Right lobe of liver (tissue), 6 donors: Measurements from ENCODE around the gene NTM. TPM values are rescaled to one million over a fixed set of nuclear protein-coding genes. Genes with fewer than 3 reads are reported as not detected.

ENCODE experiments used
- ATAC-seq, 4 donors: fragments of 200-7000 bp; cut with Tn5 transposase; one replicate each; pipeline ENCODE4 v1.9.1; 2020; ENCODE audit warnings: mild to moderate bottlenecking in 4 of 4, moderate library complexity in 4 of 4
- DNase-seq, 3 donors: peaks; one replicate each; pipeline ENCODE4 v3.0.0-alpha.2; 2020
- H3K27ac ChIP-seq, 3 donors: fragments of 200-600 bp; one replicate each; pipeline ENCODE4 v1.8.0; 2022
- H3K27me3 ChIP-seq, 2 donors: fragments of 200-600 bp; one replicate each; pipeline ENCODE4 v1.8.0; 2022
- H3K36me3 ChIP-seq, 4 donors: fragments of 200-600 bp; sonication (generic) in 1 of 4; one replicate each; pipeline versions ENCODE4 v1.5.1 to v1.8.0; 2017 to 2022; ENCODE audit warnings: control low read depth in 1 of 4
- H3K4me1 ChIP-seq, 4 donors: fragments of 200-600 bp; sonication (generic) in 1 of 4; one replicate each; pipeline versions ENCODE4 v1.5.1 to v1.8.0; 2017 to 2022; ENCODE audit warnings: control low read depth in 1 of 4
- H3K4me3 ChIP-seq, 3 donors: fragments of 200-600 bp; one replicate each; pipeline ENCODE4 v1.8.0; 2022
- H3K9me3 ChIP-seq, 4 donors: fragments of 200-600 bp; sonication (generic) in 1 of 4; one replicate each; pipeline versions ENCODE4 v1.5.1 to v1.8.0; 2017 to 2022; ENCODE audit warnings: control low read depth in 1 of 4
- CTCF ChIP-seq, 4 donors: fragments of 200-600 bp in 3 of 4; fragments of 450-650 bp in 1 of 4; IDR thresholded peaks; one replicate each; pipeline versions ENCODE4 v1.5.1 to v1.8.0; 2016 to 2022; ENCODE audit warnings: antibody characterized with exemption in 4 of 4, mild to moderate bottlenecking in 2 of 4
- POLR2A ChIP-seq: fragments of 450-650 bp; IDR thresholded peaks from one replicate; pipeline ENCODE4 v1.6.1; 2017; ENCODE audit warnings: antibody characterized with exemption, mild to moderate bottlenecking
- WGBS: methylation state at CpG from one replicate; pipeline ENCODE4 v1.1.6; 2018; ENCODE audit warnings: low coverage, low lambda C conversion rate; ENCODE audit not compliant: insufficient coverage; ENCODE audit errors: missing lambda C conversion rate; 5-methylcytosine and 5-hydroxymethylcytosine counted together
- intact Hi-C, 2 donors: fragments of 100-400 bp; cut with DNase I; formaldehyde crosslinking; loops; one replicate each; pipeline versions ENCODE4 v1.11.2 to v1.14.1; 2022
- long read RNA-seq: library from polyadenylated mRNA; unstranded; transcript quantifications from one replicate; pipeline ENCODE4 v2.0.0, GENCODE V29; 2019
- total RNA-seq, 6 experiments: library from RNA; depleted of rRNA in 2 of 6; stranded (reverse); fragments of >200 nt in 2 of 6; fragmentation: NEBNext Ultra II Directional in 3 of 6; extraction: Animal tissue kit (Norgen Biotek cat#: 25700) in 3 of 6; gene quantifications; one replicate each; pipeline versions ENCODE4 v1.1.0 to v1.2.4, GENCODE V29; 2016 to 2023
- donor health status: DM: no; HTN: yes; CAD: no.
- donor health status: DM: no; HTN: no; CAD: no.
- donor health status: DM: no; HTN: no; CAD: no.
- donor health status: DM: no; HTN: yes; CAD: no.
- donor health status: DM: no; HTN: yes; CAD: no.

Gene NTM
- under 1 TPM in 1 of 6 experiments, not detected in 5; 0.35 TPM for total RNA-seq
- long read RNA-seq: 0 reads

GRCh38 chr11:131370090-131370751 lies at the start of gene NTM:
Gene NTM (plus strand): TSS chr11:131370615.
- ATAC-seq: peak; percentile 57 to 98 (median 78)
- Histone ChIP-seq H3K9me3 (no peaks in the 10 kb centered on the region), H3K4me3 (no peak within 1 kb of the TSS), H3K27ac (no peak within 1 kb of the TSS), H3K36me3 (no peaks in the 10 kb centered on the region), H3K4me1 (peaks cover 0 to 9% (median 0%) of the 10 kb centered on the region in 4 donors), H3K27me3 (peaks cover 0 to 17% of the 10 kb centered on the region in 2 donors)
- 19% methylated on average over 7 of the region's 7 CpGs for whole genome bisulfite sequencing
- no peak for TF ChIP-seq CTCF (IDR thresholded peaks at IDR 0.05)
- TF ChIP-seq POLR2A: no peak
- intact Hi-C loops: no loop called here
- DNase-seq: peak in 2 of 3 donors; percentile 62 to 71

GRCh38 chr11:131324921-131325570 lies 45.4 kb upstream of the NTM start:
- Histone ChIP-seq H3K4me1 (no peaks in the 10 kb centered on the region), H3K27me3 (no peaks in the 10 kb centered on the region), H3K27ac (no peak overlapping the region), H3K4me3 (no peak overlapping the region), H3K36me3 (no peaks in the 10 kb centered on the region), H3K9me3 (no peaks in the 10 kb centered on the region)
- intact Hi-C loops: no loop called here
- 22% methylated on average over 9 of the region's 11 CpGs for WGBS
- TF ChIP-seq CTCF (IDR thresholded peaks at IDR 0.05): no peak
- no peak for TF ChIP-seq POLR2A
- ATAC-seq (no peak), DNase-seq (no peak)

GRCh38 chr11:131326829-131327228 lies 43.6 kb upstream of the NTM start:
- Histone ChIP-seq H3K9me3 (no peaks in the 10 kb centered on the region), H3K36me3 (no peaks in the 10 kb centered on the region), H3K4me1 (no peaks in the 10 kb centered on the region), H3K27ac (no peak overlapping the region), H3K4me3 (no peak overlapping the region), H3K27me3 (no peaks in the 10 kb centered on the region)
- intact Hi-C loops: no loop called here
- no peak for ATAC-seq
- DNase-seq: no peak
- TF ChIP-seq POLR2A (no peak), CTCF (IDR thresholded peaks at IDR 0.05) (no peak)
- WGBS: 24% methylated on average over 4 of the region's 4 CpGs

- intact Hi-C loops: no loop called here
- Histone ChIP-seq H3K27ac (no peak overlapping the region), H3K27me3 (no peaks in the 10 kb centered on the region), H3K4me3 (no peak overlapping the region), H3K4me1 (no peaks in the 10 kb centered on the region), H3K36me3 (no peaks in the 10 kb centered on the region), H3K9me3 (no peaks in the 10 kb centered on the region)
- DNase-seq (no peak), ATAC-seq (no peak)
- TF ChIP-seq POLR2A (no peak), CTCF (IDR thresholded peaks at IDR 0.05) (no peak)
- 43% methylated on average over 4 of the region's 5 CpGs for WGBS
These were observed 43.0 kb upstream of the NTM start for GRCh38 chr11:131327421-131327820.
